ENCODE measurements around the gene CD79B. TPM values are rescaled to one million over a fixed set of nuclear protein-coding genes. Genes with fewer than 3 reads are reported as not detected.

Gene CD79B
- total and polyA plus RNA-seq, 2 of the 8 experiments (the other 6 are each of a cell fraction or from before 2014, with no cell fraction given): 1.5 to 3.9 TPM

DNA sequence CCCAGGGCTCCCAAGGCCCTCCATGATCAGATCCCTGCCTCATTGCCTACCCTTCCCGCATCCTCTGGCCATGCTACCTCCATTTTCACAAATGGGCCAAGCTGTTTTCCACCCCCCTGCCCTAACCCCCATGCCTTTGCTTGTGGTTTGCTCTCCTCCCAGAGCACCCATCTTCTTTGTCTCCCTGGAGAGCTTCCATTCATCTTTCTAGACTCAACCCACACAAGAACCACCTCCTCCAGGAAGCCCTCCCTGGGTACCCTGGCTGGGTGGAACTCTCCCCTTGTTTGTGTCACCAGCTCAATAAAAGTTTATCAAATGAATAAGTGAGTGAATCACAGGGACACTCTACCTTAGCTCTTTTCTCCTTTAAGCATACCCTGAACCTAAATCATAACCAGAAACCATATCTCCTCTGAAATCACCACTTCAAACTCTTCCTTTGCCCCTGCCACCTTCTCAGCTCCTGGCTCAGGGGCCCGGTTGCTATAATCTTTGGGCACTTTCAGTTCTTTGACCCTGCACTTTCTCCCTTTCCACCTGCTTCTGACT lies 43.5 kb upstream of the CD79B start (continued):
- TF ChIP-seq, protein P1, sequence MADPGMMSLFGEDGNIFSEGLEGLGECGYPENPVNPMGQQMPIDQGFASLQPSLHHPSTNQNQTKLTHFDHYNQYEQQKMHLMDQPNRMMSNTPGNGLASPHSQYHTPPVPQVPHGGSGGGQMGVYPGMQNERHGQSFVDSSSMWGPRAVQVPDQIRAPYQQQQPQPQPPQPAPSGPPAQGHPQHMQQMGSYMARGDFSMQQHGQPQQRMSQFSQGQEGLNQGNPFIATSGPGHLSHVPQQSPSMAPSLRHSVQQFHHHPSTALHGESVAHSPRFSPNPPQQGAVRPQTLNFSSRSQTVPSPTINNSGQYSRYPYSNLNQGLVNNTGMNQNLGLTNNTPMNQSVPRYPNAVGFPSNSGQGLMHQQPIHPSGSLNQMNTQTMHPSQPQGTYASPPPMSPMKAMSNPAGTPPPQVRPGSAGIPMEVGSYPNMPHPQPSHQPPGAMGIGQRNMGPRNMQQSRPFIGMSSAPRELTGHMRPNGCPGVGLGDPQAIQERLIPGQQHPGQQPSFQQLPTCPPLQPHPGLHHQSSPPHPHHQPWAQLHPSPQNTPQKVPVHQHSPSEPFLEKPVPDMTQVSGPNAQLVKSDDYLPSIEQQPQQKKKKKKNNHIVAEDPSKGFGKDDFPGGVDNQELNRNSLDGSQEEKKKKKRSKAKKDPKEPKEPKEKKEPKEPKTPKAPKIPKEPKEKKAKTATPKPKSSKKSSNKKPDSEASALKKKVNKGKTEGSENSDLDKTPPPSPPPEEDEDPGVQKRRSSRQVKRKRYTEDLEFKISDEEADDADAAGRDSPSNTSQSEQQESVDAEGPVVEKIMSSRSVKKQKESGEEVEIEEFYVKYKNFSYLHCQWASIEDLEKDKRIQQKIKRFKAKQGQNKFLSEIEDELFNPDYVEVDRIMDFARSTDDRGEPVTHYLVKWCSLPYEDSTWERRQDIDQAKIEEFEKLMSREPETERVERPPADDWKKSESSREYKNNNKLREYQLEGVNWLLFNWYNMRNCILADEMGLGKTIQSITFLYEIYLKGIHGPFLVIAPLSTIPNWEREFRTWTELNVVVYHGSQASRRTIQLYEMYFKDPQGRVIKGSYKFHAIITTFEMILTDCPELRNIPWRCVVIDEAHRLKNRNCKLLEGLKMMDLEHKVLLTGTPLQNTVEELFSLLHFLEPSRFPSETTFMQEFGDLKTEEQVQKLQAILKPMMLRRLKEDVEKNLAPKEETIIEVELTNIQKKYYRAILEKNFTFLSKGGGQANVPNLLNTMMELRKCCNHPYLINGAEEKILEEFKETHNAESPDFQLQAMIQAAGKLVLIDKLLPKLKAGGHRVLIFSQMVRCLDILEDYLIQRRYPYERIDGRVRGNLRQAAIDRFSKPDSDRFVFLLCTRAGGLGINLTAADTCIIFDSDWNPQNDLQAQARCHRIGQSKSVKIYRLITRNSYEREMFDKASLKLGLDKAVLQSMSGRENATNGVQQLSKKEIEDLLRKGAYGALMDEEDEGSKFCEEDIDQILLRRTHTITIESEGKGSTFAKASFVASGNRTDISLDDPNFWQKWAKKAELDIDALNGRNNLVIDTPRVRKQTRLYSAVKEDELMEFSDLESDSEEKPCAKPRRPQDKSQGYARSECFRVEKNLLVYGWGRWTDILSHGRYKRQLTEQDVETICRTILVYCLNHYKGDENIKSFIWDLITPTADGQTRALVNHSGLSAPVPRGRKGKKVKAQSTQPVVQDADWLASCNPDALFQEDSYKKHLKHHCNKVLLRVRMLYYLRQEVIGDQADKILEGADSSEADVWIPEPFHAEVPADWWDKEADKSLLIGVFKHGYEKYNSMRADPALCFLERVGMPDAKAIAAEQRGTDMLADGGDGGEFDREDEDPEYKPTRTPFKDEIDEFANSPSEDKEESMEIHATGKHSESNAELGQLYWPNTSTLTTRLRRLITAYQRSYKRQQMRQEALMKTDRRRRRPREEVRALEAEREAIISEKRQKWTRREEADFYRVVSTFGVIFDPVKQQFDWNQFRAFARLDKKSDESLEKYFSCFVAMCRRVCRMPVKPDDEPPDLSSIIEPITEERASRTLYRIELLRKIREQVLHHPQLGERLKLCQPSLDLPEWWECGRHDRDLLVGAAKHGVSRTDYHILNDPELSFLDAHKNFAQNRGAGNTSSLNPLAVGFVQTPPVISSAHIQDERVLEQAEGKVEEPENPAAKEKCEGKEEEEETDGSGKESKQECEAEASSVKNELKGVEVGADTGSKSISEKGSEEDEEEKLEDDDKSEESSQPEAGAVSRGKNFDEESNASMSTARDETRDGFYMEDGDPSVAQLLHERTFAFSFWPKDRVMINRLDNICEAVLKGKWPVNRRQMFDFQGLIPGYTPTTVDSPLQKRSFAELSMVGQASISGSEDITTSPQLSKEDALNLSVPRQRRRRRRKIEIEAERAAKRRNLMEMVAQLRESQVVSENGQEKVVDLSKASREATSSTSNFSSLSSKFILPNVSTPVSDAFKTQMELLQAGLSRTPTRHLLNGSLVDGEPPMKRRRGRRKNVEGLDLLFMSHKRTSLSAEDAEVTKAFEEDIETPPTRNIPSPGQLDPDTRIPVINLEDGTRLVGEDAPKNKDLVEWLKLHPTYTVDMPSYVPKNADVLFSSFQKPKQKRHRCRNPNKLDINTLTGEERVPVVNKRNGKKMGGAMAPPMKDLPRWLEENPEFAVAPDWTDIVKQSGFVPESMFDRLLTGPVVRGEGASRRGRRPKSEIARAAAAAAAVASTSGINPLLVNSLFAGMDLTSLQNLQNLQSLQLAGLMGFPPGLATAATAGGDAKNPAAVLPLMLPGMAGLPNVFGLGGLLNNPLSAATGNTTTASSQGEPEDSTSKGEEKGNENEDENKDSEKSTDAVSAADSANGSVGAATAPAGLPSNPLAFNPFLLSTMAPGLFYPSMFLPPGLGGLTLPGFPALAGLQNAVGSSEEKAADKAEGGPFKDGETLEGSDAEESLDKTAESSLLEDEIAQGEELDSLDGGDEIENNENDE (IDR thresholded peaks at IDR 0.05; ENCODE audit: insufficient replicate concordance, low read length): no peak
- TF ChIP-seq RBBP5 (IDR thresholded peaks at IDR 0.05; ENCODE audit: borderline replicate concordance, low read depth, low read length): no peak
- TF ChIP-seq, protein P2, sequence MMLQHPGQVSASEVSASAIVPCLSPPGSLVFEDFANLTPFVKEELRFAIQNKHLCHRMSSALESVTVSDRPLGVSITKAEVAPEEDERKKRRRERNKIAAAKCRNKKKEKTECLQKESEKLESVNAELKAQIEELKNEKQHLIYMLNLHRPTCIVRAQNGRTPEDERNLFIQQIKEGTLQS (IDR thresholded peaks at IDR 0.05; ENCODE audit: insufficient read depth, low read depth, low read length): no peak
